HUES6 (cell line): Measurements from ENCODE around the gene TRPV4.
"Not testable (repeated sequence)": the region's sequence is repeated elsewhere in the genome, so short reads cannot be mapped to it uniquely, and the experiment has no call there.

Experiments used
- H3K27ac ChIP-seq: 2 replicates; pipeline ENCODE4 v1.7.0; 2013; ENCODE audit warnings: low read depth, mild to moderate bottlenecking, low read length, inconsistent platforms
- H3K27me3 ChIP-seq: 2 replicates; pipeline ENCODE4 v1.6.1; 2013; ENCODE audit warnings: low read length; ENCODE audit not compliant: control insufficient read depth, insufficient read depth
- H3K36me3 ChIP-seq: 2 replicates; pipeline ENCODE4 v1.6.1; 2013; ENCODE audit warnings: low read length; ENCODE audit not compliant: control insufficient read depth, insufficient read depth
- H3K4me1 ChIP-seq: 2 replicates; pipeline ENCODE4 v1.6.1; 2013; ENCODE audit warnings: low read length; ENCODE audit not compliant: control insufficient read depth, insufficient read depth
- H3K4me3 ChIP-seq: 2 replicates; pipeline ENCODE4 v1.5.1; 2013; ENCODE audit warnings: low read depth, low read length
- H3K9ac ChIP-seq: one replicate; pipeline ENCODE4 v1.6.1; 2013; ENCODE audit warnings: mild to moderate bottlenecking, low read length
- H3K9me3 ChIP-seq: 2 replicates; pipeline ENCODE4 v1.6.1; 2013; ENCODE audit warnings: low read depth, low read length; ENCODE audit not compliant: control insufficient read depth, insufficient read depth

TRPV4 gene

DNA sequence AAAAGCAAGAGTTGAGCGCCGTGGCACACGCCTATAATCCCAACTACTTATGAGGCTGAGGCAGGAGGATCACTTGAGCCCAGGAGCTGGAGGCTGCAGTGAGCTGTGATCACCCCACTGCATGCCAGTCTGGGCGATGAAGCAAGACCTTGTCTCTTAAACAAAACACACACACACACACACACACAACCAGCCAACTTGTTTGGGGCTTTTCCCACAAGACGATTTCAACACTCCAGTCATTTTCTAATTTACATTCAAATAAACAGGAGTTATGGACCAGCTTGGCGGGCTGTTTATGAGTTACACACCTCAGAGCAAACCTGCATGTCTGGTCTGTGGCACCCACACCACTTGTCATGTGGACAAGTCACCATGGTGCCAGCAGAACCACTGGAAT, 40.5 kb upstream of the TRPV4 start:
- H3K27ac ChIP-seq: no peak overlapping the region
- no peaks in the 10 kb centered on the region for H3K9me3 ChIP-seq
- H3K4me1 ChIP-seq: peaks cover 26% of the 10 kb centered on the region
- H3K36me3 ChIP-seq: no peaks in the 10 kb centered on the region
- no peak overlapping the region for H3K9ac ChIP-seq
- H3K27me3 ChIP-seq: no peaks in the 10 kb centered on the region
- H3K4me3 ChIP-seq: no peak overlapping the region

DNA sequence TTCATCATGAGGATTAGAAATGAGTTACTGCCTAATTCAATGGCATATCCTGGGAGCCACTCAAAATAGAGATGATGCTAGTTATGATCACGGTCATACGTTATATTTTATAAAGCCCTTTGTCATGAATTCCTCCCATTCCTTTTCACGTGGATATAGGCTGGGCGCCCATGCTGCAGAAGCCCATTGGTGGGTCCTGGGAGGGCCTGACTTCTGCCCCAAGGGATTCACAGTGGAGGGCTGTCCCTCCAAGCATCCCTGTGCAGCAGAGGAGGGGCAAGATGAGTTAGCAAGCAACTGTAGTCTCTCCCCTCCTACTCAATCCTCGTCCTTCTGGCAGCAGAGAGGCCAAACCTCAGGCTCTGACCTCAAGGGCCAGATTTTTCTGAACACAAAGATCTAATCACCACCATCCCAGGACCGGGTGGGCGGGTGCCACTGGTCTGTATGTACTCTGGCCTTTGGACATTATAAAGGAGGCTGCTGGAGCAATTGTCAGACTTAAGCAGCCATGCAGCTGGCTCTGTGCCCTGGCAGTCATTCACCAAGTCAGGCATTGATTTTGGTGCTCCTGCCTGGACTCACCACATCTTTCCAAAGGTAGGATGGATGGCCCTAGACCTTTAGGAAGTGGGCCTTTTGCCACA, 38.6 kb upstream of the TRPV4 start:
- no peaks in the 10 kb centered on the region for H3K27me3 ChIP-seq
- H3K9me3 ChIP-seq: no peaks in the 10 kb centered on the region
- peaks cover 11% of the 10 kb centered on the region for H3K4me1 ChIP-seq
- no peak overlapping the region for H3K27ac ChIP-seq
- H3K36me3 ChIP-seq: no peaks in the 10 kb centered on the region
- no peak overlapping the region for H3K9ac ChIP-seq
- H3K4me3 ChIP-seq: no peak overlapping the region

DNA sequence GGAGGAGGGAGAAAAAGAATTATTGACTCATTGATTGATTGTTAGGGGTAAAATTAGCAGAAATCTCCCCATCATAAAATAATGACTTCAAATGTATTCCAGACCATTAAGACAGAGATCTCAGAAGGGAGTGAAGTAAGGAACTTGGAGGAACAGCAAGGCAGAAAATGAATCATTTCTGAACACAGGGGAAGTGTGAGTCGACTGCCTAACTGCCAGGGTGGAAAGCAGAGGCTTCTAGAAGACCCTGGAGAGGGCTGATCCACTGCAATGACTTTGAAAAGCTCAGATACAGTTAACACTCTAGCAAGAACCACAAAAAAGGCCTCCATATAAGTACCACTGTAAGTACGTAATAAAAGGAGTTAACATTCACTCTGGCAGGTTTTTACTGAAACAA, 37.5 kb upstream of the TRPV4 start:
- no peak overlapping the region for H3K27ac ChIP-seq
- no peaks in the 10 kb centered on the region for H3K9me3 ChIP-seq

DNA sequence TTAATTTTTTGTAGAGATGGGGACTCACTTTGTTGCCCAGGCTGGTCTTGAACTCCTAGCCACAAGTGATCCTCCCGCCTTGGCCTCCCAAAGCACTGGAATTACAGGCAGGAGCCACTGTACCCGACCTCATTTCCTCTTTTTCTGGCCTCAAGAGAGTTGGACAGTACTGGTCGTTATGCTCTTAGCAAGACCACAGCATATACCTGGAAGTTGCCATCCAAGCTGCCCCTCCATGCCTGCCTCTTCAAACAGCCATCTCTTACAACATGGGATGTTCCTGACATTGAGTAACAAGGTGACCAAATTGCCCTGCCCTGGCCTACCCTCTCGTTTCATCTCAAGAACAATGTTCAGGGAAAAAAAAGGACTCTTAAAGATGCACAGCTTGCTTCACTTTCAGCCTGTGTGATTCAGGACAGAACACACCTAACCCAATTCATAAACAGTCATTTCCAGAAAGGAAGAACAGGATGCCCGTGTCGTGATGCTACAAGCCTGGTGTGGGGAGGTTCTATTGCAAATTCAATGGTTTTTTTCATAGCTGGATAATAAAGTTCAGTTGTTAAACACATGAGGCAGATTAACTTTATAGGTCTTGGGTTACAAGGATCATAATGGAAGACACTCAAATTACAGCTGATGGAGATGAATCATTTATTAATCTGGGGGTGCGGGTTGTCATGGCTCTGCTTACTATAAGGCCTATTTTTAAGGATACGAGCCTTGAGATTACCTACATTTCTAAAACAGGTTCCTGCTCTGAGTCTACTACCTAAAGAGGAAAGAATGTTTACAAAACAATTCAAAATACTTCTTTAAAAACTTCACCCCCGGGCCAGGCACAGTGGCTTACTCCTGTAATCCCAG, 35.2 kb upstream of the TRPV4 start:
- no peak overlapping the region for H3K4me3 ChIP-seq
- H3K36me3 ChIP-seq: no peaks in the 10 kb centered on the region
- H3K4me1 ChIP-seq: peaks cover 21% of the 10 kb centered on the region
- no peak overlapping the region for H3K9ac ChIP-seq
- H3K9me3 ChIP-seq: no peaks in the 10 kb centered on the region
- H3K27ac ChIP-seq: no peak overlapping the region
- H3K27me3 ChIP-seq: no peaks in the 10 kb centered on the region

More for the DNA sequence above, 37.5 kb upstream of the TRPV4 start:
- no peaks in the 10 kb centered on the region for H3K36me3 ChIP-seq
- H3K4me3 ChIP-seq: no peak overlapping the region
- H3K9ac ChIP-seq: no peak overlapping the region
- H3K4me1 ChIP-seq: peaks cover 11% of the 10 kb centered on the region
- H3K27me3 ChIP-seq: no peaks in the 10 kb centered on the region

DNA sequence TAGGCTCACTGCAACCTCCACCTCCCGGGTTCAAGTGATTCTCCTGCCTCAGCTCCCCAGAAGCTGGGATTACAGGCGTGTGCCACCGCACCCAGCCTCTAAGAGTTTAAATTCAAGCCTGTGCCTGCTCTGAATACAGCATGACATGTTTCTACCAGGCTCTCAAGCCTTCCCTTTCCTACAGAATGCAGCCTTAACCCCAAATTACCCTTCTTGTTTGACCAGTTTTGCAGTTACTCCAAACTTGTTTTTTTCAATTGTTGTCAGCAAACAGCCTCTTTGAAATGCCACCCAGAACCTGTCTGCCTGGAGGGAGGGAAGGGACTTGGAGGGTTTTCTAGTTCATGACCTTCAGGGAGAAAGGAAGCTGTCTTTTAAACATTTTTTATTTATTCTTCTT, 31.7 kb upstream of the TRPV4 start:
- Histone ChIP-seq H3K4me1 (peaks cover 10% of the 10 kb centered on the region), H3K27me3 (no peaks in the 10 kb centered on the region), H3K27ac (no peak overlapping the region), H3K9me3 (no peaks in the 10 kb centered on the region), H3K36me3 (peaks cover 3% of the 10 kb centered on the region; the same call in 1 of the 2 replicates), H3K4me3 (no peak overlapping the region), H3K9ac (no peak overlapping the region)

DNA sequence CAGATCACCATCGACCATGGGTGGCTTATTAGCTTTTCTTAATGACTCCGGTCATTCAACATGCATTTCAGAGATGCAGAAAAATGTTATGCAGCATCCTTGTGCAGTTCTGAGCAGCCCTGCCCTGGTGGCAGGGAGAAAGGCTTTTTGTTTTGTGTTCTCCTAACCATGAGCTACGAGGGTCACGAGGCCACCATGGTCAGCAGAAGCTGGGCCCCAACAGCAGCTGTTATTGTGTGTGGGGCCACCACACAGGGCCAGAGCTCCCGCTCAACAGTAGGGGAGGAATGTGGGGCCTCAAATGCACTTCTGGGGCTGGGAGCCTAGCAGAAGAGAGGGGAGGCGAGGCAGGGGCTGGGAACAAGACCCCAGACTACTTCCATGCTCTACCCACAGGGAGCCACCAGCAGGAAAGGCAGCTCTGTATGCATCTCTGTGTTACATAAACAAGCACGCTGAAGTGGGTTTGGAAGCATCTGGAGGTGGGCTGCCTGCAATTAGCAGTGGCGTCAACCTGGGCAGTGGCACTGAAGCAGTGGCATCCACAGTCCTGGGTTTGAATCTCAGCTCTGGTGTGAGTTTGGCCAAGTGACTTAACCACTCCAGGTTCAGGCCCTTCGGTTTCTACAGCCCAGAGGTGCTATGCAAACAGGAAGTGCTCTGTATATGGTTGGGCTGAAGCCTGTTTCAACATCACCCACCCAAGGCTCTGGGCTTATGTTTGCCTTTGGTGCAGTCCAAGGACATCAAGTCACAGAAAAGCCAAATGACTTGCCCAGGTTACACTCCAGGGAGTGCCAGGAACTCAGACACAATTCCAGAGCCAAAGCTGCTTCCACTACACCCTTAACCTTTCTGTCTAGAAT, 30.9 kb upstream of the TRPV4 start:
- Histone ChIP-seq H3K36me3 (peaks cover 3% of the 10 kb centered on the region; the same call in 1 of the 2 replicates), H3K27me3 (no peaks in the 10 kb centered on the region), H3K4me3 (no peak overlapping the region), H3K9me3 (no peaks in the 10 kb centered on the region), H3K4me1 (peaks cover 10% of the 10 kb centered on the region), H3K9ac (no peak overlapping the region), H3K27ac (no peak overlapping the region)

DNA sequence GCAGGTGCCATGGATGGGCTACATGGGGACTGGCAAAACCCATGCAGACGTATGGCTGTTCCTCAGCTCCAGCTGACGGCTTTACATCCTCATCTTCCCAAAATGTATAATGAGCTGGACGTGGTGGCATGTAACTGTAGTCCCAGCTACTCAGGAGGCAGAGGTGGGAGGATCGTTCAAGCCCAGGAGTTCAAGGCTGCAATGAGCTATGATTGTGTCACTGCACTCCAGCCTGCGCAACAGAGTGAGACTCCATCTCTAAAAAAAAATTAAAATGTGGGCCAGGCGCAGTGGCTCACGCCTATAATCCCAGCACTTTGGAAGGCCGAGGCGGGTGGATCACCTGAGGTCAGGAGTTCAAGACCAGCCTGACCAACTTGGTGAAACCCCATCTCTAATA, 29.3 kb upstream of the TRPV4 start:
- not testable (repeated sequence) for H3K4me1 ChIP-seq, H3K9me3 ChIP-seq, H3K27ac ChIP-seq, H3K27me3 ChIP-seq, H3K9ac ChIP-seq, H3K4me3 ChIP-seq
- H3K36me3 ChIP-seq: peaks cover 16% of the 10 kb centered on the region

DNA sequence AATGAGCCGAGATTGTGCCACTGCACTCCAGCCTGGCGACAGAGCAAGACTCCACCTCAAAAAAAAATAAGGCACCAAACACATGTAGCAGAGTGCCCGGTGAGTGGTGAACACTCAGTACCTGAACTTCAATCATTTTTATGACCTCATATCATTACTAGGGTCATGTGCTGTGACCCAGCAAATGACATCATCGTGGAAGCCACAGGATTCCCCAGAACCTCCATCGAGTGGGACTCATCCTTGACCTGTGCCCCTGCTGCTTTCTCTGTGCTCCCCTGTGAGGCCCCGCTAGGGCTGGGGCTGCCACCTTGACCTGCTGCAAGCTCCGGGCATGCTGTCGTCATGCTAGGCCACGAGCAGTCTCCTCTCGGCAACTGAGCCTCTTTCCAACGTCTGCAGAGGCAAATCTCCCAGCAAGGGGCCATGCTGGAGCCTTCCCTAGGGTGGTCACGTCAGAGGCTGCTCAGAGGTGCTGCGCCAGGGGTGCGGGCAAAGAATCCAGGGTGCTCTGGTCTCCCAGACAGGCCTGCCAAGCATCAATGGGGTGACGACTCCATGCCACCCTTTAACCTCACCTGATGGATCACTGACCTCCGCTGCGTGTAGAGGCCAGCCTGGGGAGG, 28.6 kb upstream of the TRPV4 start:
- no peaks in the 10 kb centered on the region for H3K27me3 ChIP-seq
- peaks cover 10% of the 10 kb centered on the region for H3K4me1 ChIP-seq
- no peak overlapping the region for H3K4me3 ChIP-seq
- H3K27ac ChIP-seq: no peak overlapping the region
- no peak overlapping the region for H3K9ac ChIP-seq
- no peaks in the 10 kb centered on the region for H3K9me3 ChIP-seq
- peaks cover 20% of the 10 kb centered on the region for H3K36me3 ChIP-seq

DNA sequence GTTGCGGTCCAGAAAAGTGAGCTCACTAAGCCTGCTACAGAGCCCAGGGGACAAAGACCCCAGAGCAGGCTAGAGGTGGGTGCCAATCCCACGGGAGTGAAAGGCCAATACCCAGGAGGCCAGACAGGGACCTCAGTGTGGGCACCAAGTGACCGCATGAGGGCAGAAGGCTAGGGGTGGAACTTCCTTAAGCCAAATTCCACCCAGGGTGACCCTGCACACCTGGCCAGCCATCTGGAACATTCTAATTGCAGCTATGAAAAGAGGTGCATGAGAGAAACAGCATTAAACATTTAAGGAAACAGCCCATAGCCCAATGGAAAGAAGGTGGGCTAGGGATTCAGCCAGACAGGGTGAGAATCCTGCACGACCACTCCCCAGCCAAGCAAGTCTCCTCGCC, 27.8 kb upstream of the TRPV4 start:
- H3K9me3 ChIP-seq: no peaks in the 10 kb centered on the region
- H3K4me1 ChIP-seq: peaks cover 10% of the 10 kb centered on the region
- no peak overlapping the region for H3K27ac ChIP-seq
- no peak overlapping the region for H3K9ac ChIP-seq
- H3K27me3 ChIP-seq: no peaks in the 10 kb centered on the region
- H3K4me3 ChIP-seq: no peak overlapping the region
- H3K36me3 ChIP-seq: peaks cover 23% of the 10 kb centered on the region

DNA sequence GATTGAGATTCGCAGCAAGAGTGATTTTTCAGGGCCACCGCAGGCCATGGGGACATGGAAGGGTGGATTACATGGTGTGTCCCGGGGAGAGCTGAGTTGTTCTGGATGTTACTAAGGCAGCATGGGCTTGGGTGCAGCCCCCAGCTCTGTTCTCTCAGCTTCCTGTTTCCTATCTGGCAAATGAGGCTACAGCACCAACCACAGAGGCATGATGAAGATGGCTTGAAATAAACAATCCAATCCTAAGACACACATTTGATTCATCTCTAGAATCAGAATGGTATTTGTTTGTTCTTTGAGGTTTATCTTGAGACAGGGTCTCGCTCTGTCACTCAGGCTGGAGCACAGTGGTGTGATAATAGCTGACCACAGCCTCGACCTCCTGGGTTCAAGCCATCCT, 25.6 kb upstream of the TRPV4 start:
- H3K9ac ChIP-seq: no peak overlapping the region
- H3K4me3 ChIP-seq: no peak overlapping the region
- peaks cover 40% of the 10 kb centered on the region for H3K36me3 ChIP-seq
- no peaks in the 10 kb centered on the region for H3K9me3 ChIP-seq
- H3K27me3 ChIP-seq: no peaks in the 10 kb centered on the region
- H3K27ac ChIP-seq: no peak overlapping the region
- H3K4me1 ChIP-seq: 0 out of 2 replicates have a peak, but pooled peaks cover 1% of the 10 kb centered on the region
